ENCODE data around the gene OR52D1. TPM values are rescaled to one million over a fixed set of nuclear protein-coding genes. Genes with fewer than 3 reads are reported as not detected.

OR52D1 gene
- total and polyA plus RNA-seq, 2 of the 13 experiments (the other 11 are each of a cell fraction or from before 2014, with no cell fraction given) = not detected

GRCh38 chr11:5486003-5486402 is 2.5 kb upstream of the OR52D1 start:
- in situ Hi-C loops (cut with HindIII; ENCODE audit: extremely low pct_ligation_motif_present, low pct_unique_long_range_greater_than_20kb) (no loop called here), intact Hi-C loops (cut with micrococcal nuclease; ENCODE audit: unreplicated experiment) (no loop called here)
- no TSS peak for BruUV-seq (replicated peaks)
- DNase-seq (ENCODE audit: low spot score) (no peak), ATAC-seq (no peak), FAIRE-seq (no peak)
- no peak overlapping the region for H2AFZ ChIP-seq (ENCODE audit: low read length)
- H3K79me2 ChIP-seq (ENCODE audit: insufficient read depth, low read length) = no peaks in the 10 kb centered on the region
- no peak overlapping the region for H3K4me2 ChIP-seq (ENCODE audit: low read depth, low read length)
- no peaks in the 10 kb centered on the region for H3K9me3 ChIP-seq (ENCODE audit: low read length)
- H3K9ac ChIP-seq (ENCODE audit: insufficient read depth, low read depth, low read length) = no peak overlapping the region
- H4K20me1 ChIP-seq (ENCODE audit: insufficient read depth, low read length) = no peaks in the 10 kb centered on the region
- no peaks in the 10 kb centered on the region for H3K4me1 ChIP-seq (ENCODE audit: insufficient read depth, low read length)
- H3K27ac ChIP-seq (ENCODE audit: extremely low read length, insufficient read depth, low read length) = no peak overlapping the region
- no peaks in the 10 kb centered on the region for H3K36me3 ChIP-seq (replicated peaks in 1 of 2; ENCODE audit: control insufficient read depth in 1 of 2, insufficient read depth in 2 of 2, low read length in 2 of 2)
- 0 out of 5 replicates have a peak, but pooled peaks cover 0 to 2% of the 10 kb centered on the region in 2 experiments for H3K27me3 ChIP-seq (ENCODE audit: control insufficient read depth in 1 of 2, insufficient read depth in 2 of 2, low read length in 2 of 2)
- ChIA-PET CTCF (ENCODE audit: low intra/inter-chr PET ratio, low total read pairs) (no interaction called here), POLR2A (no interaction called here)
- WGBS (ENCODE audit: low lambda C conversion rate) = 1% methylated on average over 3 of the region's 3 CpGs
- no peak overlapping the region for H3K4me3 ChIP-seq (replicated peaks in 1 of 3; ENCODE audit: insufficient read depth in 1 of 3, low read depth in 2 of 3, low read length in 3 of 3)
- TF ChIP-seq MAFG (CRISPR knock-in tag; IDR thresholded peaks at IDR 0.05) = no peak
- no peak for TF ChIP-seq ZNF691 (CRISPR knock-in tag; IDR thresholded peaks at IDR 0.05; ENCODE audit: borderline replicate concordance, low read depth)
- TF ChIP-seq ADNP (CRISPR knock-in tag; IDR thresholded peaks at IDR 0.05) = no peak
- TF ChIP-seq HMG20A (CRISPR knock-in tag; IDR thresholded peaks at IDR 0.05; ENCODE audit: borderline replicate concordance) = no peak
- TF ChIP-seq MAF1 (CRISPR knock-in tag; IDR thresholded peaks at IDR 0.05; ENCODE audit: borderline replicate concordance) = no peak
- TF ChIP-seq ZNF333 (CRISPR knock-in tag; IDR thresholded peaks at IDR 0.05; ENCODE audit: borderline replicate concordance) = no peak
- TF ChIP-seq ZSCAN20 (CRISPR knock-in tag; IDR thresholded peaks at IDR 0.05; ENCODE audit: borderline replicate concordance) = no peak
- no peak for TF ChIP-seq EEA1 (CRISPR knock-in tag; IDR thresholded peaks at IDR 0.05; ENCODE audit: borderline replicate concordance)
- TF ChIP-seq GLMP (CRISPR knock-in tag; IDR thresholded peaks at IDR 0.05; ENCODE audit: borderline replicate concordance) = no peak
- TF ChIP-seq ZNF580 (CRISPR knock-in tag; IDR thresholded peaks at IDR 0.05; ENCODE audit: borderline replicate concordance, low read depth) = no peak
- TF ChIP-seq UBTF (CRISPR knock-in tag; IDR thresholded peaks at IDR 0.05) = no peak
- TF ChIP-seq ZNF318 (CRISPR knock-in tag; IDR thresholded peaks at IDR 0.05) = no peak

Data from HepG2 (cell line).